ENCODE data around the gene CTNNB1. TPM values are rescaled to one million over a fixed set of nuclear protein-coding genes. Genes with fewer than 3 reads are reported as not detected.

The CTNNB1 gene
- total and polyA plus RNA-seq, 2 of the 8 experiments (the other 6 are each of a cell fraction or from before 2014, with no cell fraction given) = 356 to 579 TPM

DNA sequence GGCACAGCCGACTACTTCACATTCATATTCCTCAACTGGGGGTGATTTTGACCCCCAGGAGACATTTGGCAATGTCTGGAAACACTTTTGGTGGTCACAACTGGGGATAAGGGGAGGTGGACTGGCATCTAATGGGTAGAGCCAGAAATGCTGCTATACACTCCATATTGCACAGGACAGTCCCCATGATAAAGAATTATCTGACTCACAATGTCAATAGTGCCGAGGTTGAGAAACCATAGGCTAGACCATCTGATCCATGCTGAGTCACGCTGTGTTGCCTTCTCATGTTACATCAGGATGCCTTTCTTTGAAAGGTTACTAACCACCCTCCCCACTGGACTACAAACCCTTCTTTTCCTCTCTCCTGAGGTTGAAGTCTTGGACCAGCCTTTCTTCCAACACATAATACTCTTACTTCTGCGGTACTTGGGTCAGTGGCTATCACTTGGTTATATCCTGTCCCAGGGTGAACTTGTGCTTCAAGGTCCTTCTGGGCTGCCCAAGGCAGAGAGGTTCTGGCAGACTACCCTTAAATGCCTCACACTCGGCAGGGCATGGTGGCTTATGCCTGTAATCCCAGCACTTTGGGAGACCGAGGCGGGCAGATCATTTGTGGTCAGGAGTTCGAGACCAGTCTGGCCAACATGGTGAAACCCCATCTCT is 68.8 kb downstream of the CTNNB1 start:
- DNase-seq (ENCODE audit: low read depth in 1 of 2, low spot score in 2 of 2) (no peak), FAIRE-seq (no peak)
- Histone ChIP-seq H3K9ac (replicated peaks in 1 of 4; ENCODE audit: extremely low read depth in 1 of 4, low read depth in 3 of 4, low read length in 3 of 4) (no peak overlapping the region), H3K4me2 (ENCODE audit: insufficient read depth in 1 of 2, low read depth in 2 of 2, low read length in 2 of 2) (no peak overlapping the region), H3K79me1 (ENCODE audit: low read depth, low read length) (no peaks in the 10 kb centered on the region), H3K14ac (ENCODE audit: insufficient read length) (no peak overlapping the region), H2AFZ (ENCODE audit: low read length) (no peak overlapping the region), H3K27ac (ENCODE audit: low read depth, low read length) (no peak overlapping the region), H3K4me1 (replicated peaks in 1 of 4; ENCODE audit: control insufficient read depth in 3 of 4, insufficient read depth in 4 of 4, low read length in 3 of 4) (peaks cover 0 to 5% (median 0%) of the 10 kb centered on the region in 4 experiments; a peak in 1 of 7 replicates), H2BK5ac (ENCODE audit: low read depth, low read length) (no peak overlapping the region), H3K79me2 (ENCODE audit: control insufficient read depth in 1 of 2, insufficient read depth in 2 of 2, low read length in 2 of 2) (no peaks in the 10 kb centered on the region), H2BK15ac (ENCODE audit: low read length) (no peak overlapping the region), H3K4ac (replicated peaks; ENCODE audit: insufficient read length, low read depth, low read length) (no peak overlapping the region), H4K8ac (ENCODE audit: extremely low read depth, insufficient read depth, low read length) (no peak overlapping the region), H3K56ac (replicated peaks; ENCODE audit: insufficient read length, low read depth, low read length) (no peak overlapping the region), H4K91ac (replicated peaks; ENCODE audit: insufficient read length, low read length) (no peak overlapping the region), H3K36me3 (ENCODE audit: control insufficient read depth in 2 of 4, insufficient read depth in 4 of 4, low read length in 3 of 4) (no peaks in the 10 kb centered on the region; a peak in 1 of 8 replicates), H4K5ac (ENCODE audit: insufficient read length, low read depth, low read length) (no peak overlapping the region), H4K20me1 (replicated peaks in 1 of 2; ENCODE audit: control insufficient read depth in 1 of 2, insufficient read depth in 2 of 2, low read length in 2 of 2) (no peaks in the 10 kb centered on the region), H2BK12ac (ENCODE audit: low read depth, low read length) (no peak overlapping the region), H3K23ac (ENCODE audit: insufficient read length) (no peak overlapping the region), H3K18ac (ENCODE audit: extremely low read depth, low read length) (no peak overlapping the region), H2BK120ac (replicated peaks; ENCODE audit: low read depth, low read length) (no peak overlapping the region), H3K9me3 (ENCODE audit: insufficient read depth in 2 of 2, low read depth in 1 of 2, low read length in 1 of 2) (peaks cover 4% of the 10 kb centered on the region in 2 experiments; a peak in 3 of 4 replicates), H3K23me2 (ENCODE audit: low read depth, low read length) (no peaks in the 10 kb centered on the region), H3K27me3 (replicated peaks in 1 of 4; ENCODE audit: control insufficient read depth in 3 of 4, extremely low read depth in 1 of 4, insufficient read depth in 3 of 4, low read length in 3 of 4) (no peaks in the 10 kb centered on the region), H2AK5ac (ENCODE audit: low read depth, low read length) (no peak overlapping the region), H2BK20ac (ENCODE audit: low read length) (no peak overlapping the region), H3K4me3 (ENCODE audit: extremely low read depth in 1 of 4, insufficient read depth in 2 of 4, low read depth in 3 of 4, low read length in 4 of 4) (no peak overlapping the region)
- POLR2A ChIA-PET (ENCODE audit: partially characterized antibody) = interaction anchor here (1.2 kb wide), 1 partner anchor 27 kb away, joined by 3 read pairs; no protein-coding TSS in a partner anchor
- CTCF ChIA-PET (ENCODE audit: partially characterized antibody) = interaction anchor here (0.7 to 1.4 kb wide), 3 partner anchors 18 to 32 kb away, joined by 3 to 4 read pairs (median 3); no protein-coding TSS in a partner anchor
- 93% methylated on average over 8 of the region's 8 CpGs; no CpG with 5 or more reads in 1 of the 2 experiments for whole genome bisulfite sequencing, 2 experiments (ENCODE audit: extremely low coverage in 1 of 2, insufficient coverage in 1 of 2, insufficient read length in 1 of 2, insufficient replicate concordance in 2 of 2, low coverage in 1 of 2, low lambda C conversion rate in 2 of 2, missing lambda C conversion rate in 1 of 2)
- no peak for TF ChIP-seq CHD2 (IDR thresholded peaks at IDR 0.05; ENCODE audit: low read length)
- no peak for TF ChIP-seq BRCA1 (IDR thresholded peaks at IDR 0.05; ENCODE audit: low read depth, low read length)
- TF ChIP-seq, protein P1, sequence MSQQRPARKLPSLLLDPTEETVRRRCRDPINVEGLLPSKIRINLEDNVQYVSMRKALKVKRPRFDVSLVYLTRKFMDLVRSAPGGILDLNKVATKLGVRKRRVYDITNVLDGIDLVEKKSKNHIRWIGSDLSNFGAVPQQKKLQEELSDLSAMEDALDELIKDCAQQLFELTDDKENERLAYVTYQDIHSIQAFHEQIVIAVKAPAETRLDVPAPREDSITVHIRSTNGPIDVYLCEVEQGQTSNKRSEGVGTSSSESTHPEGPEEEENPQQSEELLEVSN (IDR thresholded peaks at IDR 0.05) = no peak
- TF ChIP-seq GTF2F1 (IDR thresholded peaks at IDR 0.05; ENCODE audit: borderline replicate concordance, low read depth, low read length) = no peak
- TF ChIP-seq ATF3 (IDR thresholded peaks at IDR 0.05; ENCODE audit: insufficient read depth, low read depth, low read length) = no peak
- no peak for TF ChIP-seq HDAC2 (IDR thresholded peaks at IDR 0.05; ENCODE audit: borderline replicate concordance in 1 of 2, low read depth in 2 of 2, low read length in 2 of 2)
- TF ChIP-seq POLR2A (IDR thresholded peaks at IDR 0.05; ENCODE audit: control extremely low read depth in 1 of 2, low read depth in 2 of 2, low read length in 2 of 2) = no peak
- TF ChIP-seq SIX5 (IDR thresholded peaks at IDR 0.05; ENCODE audit: low read depth, low read length) = no peak
- no peak for TF ChIP-seq KDM1A (IDR thresholded peaks at IDR 0.05; ENCODE audit: borderline replicate concordance, low read length)
- no peak for TF ChIP-seq EGR1 (IDR thresholded peaks at IDR 0.05; ENCODE audit: borderline replicate concordance, low read depth, low read length)
- TF ChIP-seq BCL11A (IDR thresholded peaks at IDR 0.05; ENCODE audit: low read depth in 2 of 2, low read length in 2 of 2) = no peak

Measured in H1 (cell line).